HepG2 (cell line): ENCODE results near the gene MCM8. TPM values are rescaled to one million over a fixed set of nuclear protein-coding genes. Genes with fewer than 3 reads are reported as not detected.
A peak's percentile ranks its signal among the peaks of the same experiment; 100 is the strongest.

Experiments used
- MAZ ChIP-seq, 2 experiments: sonication (generic) in 1 of 2; formaldehyde crosslinking in 1 of 2; IDR thresholded peaks; 2 replicates each; pipeline versions ENCODE4 v1.5.0 to v1.6.1; 2012 to 2020; ENCODE audit warnings: low read depth in 2 of 2, mild to moderate bottlenecking in 2 of 2, borderline replicate concordance in 1 of 2, improper control_type of control experiment in 1 of 2, low read length in 1 of 2, missing genetic modification reagents in 1 of 2, moderate library complexity in 1 of 2
- PHF5A ChIP-seq: IDR thresholded peaks from one replicate; pipeline ENCODE4 v1.6.1; 2018; ENCODE audit warnings: low read depth, missing genetic modification reagents; ENCODE audit not compliant: unreplicated experiment
- SMYD3 ChIP-seq: sonication (generic); formaldehyde crosslinking; IDR thresholded peaks from 2 replicates; pipeline ENCODE4 v1.8.1; 2023; ENCODE audit warnings: mild to moderate bottlenecking, missing genetic modification reagents
- ZNF33A ChIP-seq: sonication (generic); formaldehyde crosslinking; IDR thresholded peaks from 2 replicates; pipeline ENCODE4 v1.5.1; 2020; ENCODE audit warnings: missing genetic modification reagents, mild to moderate bottlenecking, moderate library complexity, borderline replicate concordance
- ZNF792 ChIP-seq: IDR thresholded peaks from 2 replicates; pipeline ENCODE4 v1.6.1; 2016
- polyA plus RNA-seq, 8 experiments: library from polyadenylated mRNA; depleted of rRNA in 3 of 8; stranded (reverse) in 7 of 8; unstranded in 1 of 8; fragments of >200 nt; fragmentation: Illumina TruSeq in 4 of 8; extraction: Trizol in 4 of 8; gene quantifications; 2 replicates each; pipeline versions ENCODE4 v1.2.1 to v1.2.3, GENCODE V29; 2011 to 2016; ENCODE audit warnings: low read depth in 4 of 8, missing spikeins in 1 of 8, mixed read lengths in 1 of 8; ENCODE audit not compliant: insufficient read depth in 1 of 8
- total RNA-seq, 5 experiments: library from RNA; depleted of rRNA; stranded (reverse); fragments of >200 nt; fragmentation: Illumina TruSeq; extraction: Trizol; gene quantifications; 2 replicates each; pipeline ENCODE4 v1.2.3, GENCODE V29; 2016; ENCODE audit warnings: low read depth in 1 of 5
- TF ChIP-seq, protein P1 (sequence below): sonication (generic); formaldehyde crosslinking; IDR thresholded peaks from 2 replicates; pipeline ENCODE4 v1.5.0; 2020; ENCODE audit warnings: mild to moderate bottlenecking, missing genetic modification reagents, borderline replicate concordance
- TF ChIP-seq, protein P2 (sequence below): fragments of 450-650 bp; IDR thresholded peaks from 2 replicates; pipeline ENCODE4 v1.6.1; 2016
- TF ChIP-seq, protein P3 (sequence below): IDR thresholded peaks from 2 replicates; pipeline ENCODE4 v1.6.1; 2016; ENCODE audit warnings: low read depth, missing genetic modification reagents, missing compliant biosample characterization

Gene MCM8
- total and polyA plus RNA-seq, 2 of the 13 experiments (the other 11 are each of a cell fraction or from before 2014, with no cell fraction given) = 11.5 to 59.3 TPM

DNA sequence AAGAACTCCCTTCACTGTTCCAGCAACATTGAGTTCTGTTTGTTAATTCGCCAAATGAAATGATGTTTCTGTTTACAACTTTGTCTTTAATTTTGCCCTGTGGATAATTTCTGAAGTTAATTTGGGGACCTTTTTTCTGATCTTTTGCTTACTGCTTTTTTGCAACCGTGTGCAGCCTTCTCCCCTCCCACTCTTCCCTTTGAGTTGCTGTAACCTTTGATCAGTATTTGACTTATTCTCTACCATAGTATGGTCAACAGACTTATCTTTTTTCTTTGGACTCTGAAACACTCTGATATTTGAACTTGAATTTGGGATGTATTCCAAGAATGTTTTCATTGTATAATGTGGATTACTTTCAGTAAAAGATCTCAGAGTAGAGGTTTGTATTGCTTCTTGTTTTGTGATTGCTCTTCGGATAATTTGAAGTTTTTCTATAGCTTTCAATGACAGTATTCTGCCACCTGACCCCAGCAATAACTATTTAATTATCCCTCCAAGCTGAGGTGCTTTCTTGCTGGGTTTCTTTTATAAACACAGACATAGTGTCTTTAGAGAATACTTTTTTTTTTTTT is 57.2 kb downstream of the MCM8 start (continued):
- TF ChIP-seq SMYD3 (CRISPR knock-in tag) = peak; percentile 99
- no peak for TF ChIP-seq MAZ (IDR thresholded peaks at IDR 0.05; ENCODE audit: borderline replicate concordance, low read depth, low read length)
- no peak for TF ChIP-seq MAZ (CRISPR knock-in tag; IDR thresholded peaks at IDR 0.05; ENCODE audit: low read depth)
- no peak for TF ChIP-seq ZNF33A (CRISPR knock-in tag)
- TF ChIP-seq, protein P1, sequence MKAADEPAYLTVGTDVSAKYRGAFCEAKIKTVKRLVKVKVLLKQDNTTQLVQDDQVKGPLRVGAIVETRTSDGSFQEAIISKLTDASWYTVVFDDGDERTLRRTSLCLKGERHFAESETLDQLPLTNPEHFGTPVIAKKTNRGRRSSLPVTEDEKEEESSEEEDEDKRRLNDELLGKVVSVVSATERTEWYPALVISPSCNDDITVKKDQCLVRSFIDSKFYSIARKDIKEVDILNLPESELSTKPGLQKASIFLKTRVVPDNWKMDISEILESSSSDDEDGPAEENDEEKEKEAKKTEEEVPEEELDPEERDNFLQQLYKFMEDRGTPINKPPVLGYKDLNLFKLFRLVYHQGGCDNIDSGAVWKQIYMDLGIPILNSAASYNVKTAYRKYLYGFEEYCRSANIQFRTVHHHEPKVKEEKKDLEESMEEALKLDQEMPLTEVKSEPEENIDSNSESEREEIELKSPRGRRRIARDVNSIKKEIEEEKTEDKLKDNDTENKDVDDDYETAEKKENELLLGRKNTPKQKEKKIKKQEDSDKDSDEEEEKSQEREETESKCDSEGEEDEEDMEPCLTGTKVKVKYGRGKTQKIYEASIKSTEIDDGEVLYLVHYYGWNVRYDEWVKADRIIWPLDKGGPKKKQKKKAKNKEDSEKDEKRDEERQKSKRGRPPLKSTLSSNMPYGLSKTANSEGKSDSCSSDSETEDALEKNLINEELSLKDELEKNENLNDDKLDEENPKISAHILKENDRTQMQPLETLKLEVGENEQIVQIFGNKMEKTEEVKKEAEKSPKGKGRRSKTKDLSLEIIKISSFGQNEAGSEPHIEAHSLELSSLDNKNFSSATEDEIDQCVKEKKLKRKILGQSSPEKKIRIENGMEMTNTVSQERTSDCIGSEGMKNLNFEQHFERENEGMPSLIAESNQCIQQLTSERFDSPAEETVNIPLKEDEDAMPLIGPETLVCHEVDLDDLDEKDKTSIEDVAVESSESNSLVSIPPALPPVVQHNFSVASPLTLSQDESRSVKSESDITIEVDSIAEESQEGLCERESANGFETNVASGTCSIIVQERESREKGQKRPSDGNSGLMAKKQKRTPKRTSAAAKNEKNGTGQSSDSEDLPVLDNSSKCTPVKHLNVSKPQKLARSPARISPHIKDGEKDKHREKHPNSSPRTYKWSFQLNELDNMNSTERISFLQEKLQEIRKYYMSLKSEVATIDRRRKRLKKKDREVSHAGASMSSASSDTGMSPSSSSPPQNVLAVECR = peak; percentile 70; the same call in 1 of the 2 replicates
- TF ChIP-seq, protein P2, sequence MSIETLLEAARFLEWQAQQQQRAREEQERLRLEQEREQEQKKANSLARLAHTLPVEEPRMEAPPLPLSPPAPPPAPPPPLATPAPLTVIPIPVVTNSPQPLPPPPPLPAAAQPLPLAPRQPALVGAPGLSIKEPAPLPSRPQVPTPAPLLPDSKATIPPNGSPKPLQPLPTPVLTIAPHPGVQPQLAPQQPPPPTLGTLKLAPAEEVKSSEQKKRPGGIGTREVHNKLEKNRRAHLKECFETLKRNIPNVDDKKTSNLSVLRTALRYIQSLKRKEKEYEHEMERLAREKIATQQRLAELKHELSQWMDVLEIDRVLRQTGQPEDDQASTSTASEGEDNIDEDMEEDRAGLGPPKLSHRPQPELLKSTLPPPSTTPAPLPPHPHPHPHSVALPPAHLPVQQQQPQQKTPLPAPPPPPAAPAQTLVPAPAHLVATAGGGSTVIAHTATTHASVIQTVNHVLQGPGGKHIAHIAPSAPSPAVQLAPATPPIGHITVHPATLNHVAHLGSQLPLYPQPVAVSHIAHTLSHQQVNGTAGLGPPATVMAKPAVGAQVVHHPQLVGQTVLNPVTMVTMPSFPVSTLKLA = no peak
- TF ChIP-seq PHF5A = peak; percentile 85
- no peak for TF ChIP-seq ZNF792 (CRISPR knock-in tag)
- TF ChIP-seq, protein P3, sequence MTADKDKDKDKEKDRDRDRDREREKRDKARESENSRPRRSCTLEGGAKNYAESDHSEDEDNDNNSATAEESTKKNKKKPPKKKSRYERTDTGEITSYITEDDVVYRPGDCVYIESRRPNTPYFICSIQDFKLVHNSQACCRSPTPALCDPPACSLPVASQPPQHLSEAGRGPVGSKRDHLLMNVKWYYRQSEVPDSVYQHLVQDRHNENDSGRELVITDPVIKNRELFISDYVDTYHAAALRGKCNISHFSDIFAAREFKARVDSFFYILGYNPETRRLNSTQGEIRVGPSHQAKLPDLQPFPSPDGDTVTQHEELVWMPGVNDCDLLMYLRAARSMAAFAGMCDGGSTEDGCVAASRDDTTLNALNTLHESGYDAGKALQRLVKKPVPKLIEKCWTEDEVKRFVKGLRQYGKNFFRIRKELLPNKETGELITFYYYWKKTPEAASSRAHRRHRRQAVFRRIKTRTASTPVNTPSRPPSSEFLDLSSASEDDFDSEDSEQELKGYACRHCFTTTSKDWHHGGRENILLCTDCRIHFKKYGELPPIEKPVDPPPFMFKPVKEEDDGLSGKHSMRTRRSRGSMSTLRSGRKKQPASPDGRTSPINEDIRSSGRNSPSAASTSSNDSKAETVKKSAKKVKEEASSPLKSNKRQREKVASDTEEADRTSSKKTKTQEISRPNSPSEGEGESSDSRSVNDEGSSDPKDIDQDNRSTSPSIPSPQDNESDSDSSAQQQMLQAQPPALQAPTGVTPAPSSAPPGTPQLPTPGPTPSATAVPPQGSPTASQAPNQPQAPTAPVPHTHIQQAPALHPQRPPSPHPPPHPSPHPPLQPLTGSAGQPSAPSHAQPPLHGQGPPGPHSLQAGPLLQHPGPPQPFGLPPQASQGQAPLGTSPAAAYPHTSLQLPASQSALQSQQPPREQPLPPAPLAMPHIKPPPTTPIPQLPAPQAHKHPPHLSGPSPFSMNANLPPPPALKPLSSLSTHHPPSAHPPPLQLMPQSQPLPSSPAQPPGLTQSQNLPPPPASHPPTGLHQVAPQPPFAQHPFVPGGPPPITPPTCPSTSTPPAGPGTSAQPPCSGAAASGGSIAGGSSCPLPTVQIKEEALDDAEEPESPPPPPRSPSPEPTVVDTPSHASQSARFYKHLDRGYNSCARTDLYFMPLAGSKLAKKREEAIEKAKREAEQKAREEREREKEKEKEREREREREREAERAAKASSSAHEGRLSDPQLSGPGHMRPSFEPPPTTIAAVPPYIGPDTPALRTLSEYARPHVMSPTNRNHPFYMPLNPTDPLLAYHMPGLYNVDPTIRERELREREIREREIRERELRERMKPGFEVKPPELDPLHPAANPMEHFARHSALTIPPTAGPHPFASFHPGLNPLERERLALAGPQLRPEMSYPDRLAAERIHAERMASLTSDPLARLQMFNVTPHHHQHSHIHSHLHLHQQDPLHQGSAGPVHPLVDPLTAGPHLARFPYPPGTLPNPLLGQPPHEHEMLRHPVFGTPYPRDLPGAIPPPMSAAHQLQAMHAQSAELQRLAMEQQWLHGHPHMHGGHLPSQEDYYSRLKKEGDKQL (CRISPR knock-in tag) = peak; percentile 93
